ENCODE results near the gene SCAPER.

DNA sequence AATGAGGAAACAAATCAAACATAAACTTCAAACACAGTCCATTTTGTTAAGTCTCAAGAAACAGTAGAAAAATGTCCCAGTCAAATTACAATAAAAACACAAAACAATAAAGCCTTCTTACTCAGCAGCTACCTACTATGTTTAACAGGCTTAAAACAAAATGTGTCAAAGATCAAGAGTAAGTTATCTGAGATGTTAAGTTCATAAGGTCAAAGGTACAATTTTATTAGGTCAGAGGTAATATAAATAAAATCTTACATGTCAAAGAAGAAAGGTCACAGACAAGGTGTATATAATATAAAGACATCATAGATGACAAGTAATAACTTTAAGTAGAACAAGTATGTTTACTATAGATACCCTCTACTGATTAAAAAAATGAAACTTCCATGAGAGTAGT, 208.3 kb downstream of the SCAPER start:
- TF ChIP-seq, protein P1, sequence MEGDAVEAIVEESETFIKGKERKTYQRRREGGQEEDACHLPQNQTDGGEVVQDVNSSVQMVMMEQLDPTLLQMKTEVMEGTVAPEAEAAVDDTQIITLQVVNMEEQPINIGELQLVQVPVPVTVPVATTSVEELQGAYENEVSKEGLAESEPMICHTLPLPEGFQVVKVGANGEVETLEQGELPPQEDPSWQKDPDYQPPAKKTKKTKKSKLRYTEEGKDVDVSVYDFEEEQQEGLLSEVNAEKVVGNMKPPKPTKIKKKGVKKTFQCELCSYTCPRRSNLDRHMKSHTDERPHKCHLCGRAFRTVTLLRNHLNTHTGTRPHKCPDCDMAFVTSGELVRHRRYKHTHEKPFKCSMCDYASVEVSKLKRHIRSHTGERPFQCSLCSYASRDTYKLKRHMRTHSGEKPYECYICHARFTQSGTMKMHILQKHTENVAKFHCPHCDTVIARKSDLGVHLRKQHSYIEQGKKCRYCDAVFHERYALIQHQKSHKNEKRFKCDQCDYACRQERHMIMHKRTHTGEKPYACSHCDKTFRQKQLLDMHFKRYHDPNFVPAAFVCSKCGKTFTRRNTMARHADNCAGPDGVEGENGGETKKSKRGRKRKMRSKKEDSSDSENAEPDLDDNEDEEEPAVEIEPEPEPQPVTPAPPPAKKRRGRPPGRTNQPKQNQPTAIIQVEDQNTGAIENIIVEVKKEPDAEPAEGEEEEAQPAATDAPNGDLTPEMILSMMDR (IDR thresholded peaks at IDR 0.05): no peak
- TF ChIP-seq POLR2A (IDR thresholded peaks at IDR 0.05; ENCODE audit: low read depth): no peak

Data from esophagus muscularis mucosa (tissue), 3 donors.